DMS153 (cell line): ENCODE data around the gene HAGHL.
A peak's percentile ranks its signal among the peaks of the same experiment; 100 is the strongest.
"Not testable (repeated sequence)": the region's sequence is repeated elsewhere in the genome, so short reads cannot be mapped to it uniquely, and the experiment has no call there.

ENCODE experiments used
- DNase-seq: peaks from one replicate; lab custom pipeline; 2025; lab: John Stamatoyannopoulos, UW

HAGHL gene

DNA sequence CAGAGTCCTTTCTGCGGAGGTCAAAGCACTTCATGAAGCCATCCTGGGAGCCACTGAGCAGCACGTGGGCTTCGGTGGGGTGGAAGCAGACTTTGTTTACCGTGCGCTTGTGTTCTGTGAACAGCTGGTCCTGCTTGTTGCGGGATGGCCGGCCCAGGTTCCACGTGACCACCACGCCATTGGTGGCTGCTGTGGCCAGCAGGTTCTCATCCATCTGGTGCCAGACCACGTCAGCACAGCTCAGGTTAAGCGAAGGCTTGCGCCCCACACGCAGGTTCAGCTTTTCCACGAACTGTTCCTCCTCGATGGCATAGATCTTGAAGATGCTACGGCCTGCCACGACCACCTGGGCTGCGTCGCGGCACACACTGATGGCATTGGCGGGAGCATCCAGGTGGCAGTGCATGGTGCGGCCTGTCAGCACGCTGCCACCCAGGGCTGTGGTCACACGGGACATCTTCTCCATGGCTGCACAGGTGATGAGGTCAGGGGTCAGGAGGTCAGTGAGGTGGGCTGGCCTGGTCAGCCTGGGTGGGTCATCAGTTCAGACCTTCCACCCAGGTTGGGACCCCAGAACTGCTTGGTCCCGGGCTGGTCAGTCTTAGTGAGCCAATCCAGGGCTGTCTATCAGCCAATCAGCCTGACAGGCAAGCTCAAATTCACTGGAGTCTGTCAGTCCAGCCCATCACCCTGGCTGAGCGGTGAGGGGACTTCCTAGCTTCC, 37.6 kb upstream of the HAGHL start:
- no peak for DNase-seq

DNA sequence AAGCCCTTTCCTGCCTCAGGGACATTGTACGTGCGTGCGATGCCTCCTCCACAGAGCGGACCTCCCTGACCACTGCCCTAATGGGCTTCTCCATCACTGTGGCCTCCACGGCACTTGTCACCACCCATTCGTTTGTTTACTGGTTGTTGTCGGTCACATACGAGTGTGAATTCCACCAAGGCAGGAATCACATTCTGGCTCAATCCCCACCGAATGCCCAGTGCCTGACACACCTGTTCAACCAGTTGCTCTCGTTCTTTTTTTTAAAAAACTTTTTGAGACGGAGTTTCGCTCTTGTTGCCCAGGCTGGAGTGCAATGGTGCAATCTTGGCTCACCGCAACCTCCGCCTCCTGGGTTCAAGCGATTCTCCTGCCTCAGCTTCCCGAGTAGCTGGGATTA, 35.7 kb upstream of the HAGHL start:
- not testable (repeated sequence) for DNase-seq

DNA sequence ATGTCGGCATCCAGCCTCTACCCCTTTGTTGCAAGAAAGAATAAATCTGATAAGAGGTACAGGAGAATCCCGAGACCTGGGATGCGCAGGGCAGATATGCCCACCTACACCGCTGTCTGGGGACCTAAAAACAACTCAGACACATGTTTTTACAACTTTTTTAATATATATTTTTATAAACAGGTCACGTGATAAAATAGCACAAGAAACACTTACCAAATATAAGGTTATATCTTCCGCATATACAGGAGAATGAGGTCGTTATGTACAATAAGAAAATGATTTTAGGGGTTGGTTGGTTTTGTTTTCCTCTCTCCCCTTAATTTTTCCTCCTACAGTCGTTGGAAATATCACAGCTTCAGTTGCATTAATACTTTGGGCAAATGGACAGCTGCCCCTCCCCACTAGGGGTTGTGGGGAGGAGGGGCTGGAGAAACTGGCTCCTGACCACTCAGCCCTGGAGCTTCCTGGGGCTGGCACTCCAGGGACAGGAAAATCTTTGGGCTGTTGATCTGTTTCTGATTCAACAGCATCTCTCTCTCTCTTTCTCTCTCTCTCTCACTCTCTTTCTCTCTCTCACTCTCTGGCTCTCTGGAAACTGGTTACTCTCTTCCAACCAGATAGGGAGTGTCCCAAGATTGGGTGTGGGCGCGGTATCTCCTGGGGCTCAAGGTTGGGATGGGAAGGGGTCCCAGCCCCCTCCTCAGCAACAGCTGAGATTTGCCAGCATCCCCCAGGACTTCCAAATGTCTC, 34.4 kb upstream of the HAGHL start:
- no peak for DNase-seq

DNA sequence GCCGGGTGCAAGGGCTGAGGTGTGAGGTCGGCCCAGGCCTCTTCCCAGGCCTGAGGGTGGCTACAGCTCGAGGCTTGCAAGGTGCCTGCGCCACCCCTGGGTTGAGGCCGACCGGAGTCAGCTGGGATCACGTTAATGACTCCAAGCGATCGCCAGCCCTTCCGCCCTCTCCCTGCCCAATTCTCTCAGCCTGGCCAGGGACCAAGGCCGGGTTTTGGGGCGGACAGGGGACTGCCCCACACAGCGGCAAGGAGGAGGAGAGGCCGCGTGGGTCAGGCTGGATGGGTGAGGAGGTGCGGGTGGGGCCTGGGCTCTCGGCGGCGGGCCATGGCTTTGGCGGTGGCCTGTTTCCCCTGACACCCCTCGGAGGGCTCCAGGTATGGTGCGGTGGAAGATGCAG, 33.5 kb upstream of the HAGHL start:
- no peak for DNase-seq

DNA sequence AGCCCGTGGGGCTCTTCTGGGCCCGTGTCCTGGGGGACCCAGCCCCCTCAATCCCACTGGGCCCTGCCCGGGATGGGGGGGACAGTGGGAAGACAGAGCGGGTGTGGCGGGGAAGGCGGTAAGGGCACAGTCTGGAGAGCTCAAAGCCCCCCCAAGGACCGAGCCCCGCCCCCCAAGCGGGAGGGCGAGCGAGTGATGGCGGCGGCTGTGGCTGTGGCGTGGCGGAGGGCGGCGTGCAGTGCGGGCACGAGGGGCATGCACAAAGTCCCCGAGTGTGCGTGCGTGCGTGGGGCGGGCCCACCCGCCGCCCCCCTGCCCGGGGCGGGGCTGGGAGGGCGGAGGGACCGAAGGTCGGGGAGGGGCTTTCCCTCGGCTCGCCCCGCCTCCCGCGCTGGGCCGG, 33.1 kb upstream of the HAGHL start:
- DNase-seq = no peak

DNA sequence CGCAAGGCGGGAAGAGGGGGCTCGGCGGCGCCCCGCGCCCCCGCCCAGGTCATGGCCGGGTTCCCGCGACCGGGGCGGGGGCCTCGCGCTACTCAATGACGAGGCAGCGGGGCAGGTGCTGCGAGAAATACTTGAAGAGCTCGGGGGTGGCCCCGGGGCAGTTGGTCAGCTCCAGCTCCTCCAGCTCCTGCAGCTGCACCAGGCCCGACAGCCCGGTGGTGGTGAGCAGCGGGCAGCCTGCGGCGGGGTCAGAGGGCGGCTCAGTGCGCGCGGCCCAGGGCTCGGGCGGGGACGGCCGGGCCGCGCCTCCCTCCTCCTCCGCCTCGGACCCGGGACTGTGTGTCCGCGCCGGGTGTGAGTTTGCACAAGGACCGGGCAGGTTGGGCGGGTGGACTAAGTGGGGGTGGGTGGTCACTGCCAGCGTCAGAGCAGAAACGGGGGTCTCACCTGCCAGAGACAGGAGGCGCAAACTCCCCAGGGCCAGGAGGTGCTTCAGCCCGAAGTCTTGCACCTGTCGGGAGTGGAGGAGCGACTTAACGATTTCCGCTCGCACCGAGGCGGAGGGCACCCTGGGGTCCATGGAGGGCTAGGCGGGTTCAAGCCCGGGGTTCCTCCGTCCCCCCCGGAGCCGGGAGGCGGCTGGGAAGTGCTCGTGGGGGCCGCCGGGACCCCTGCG, 32.6 kb upstream of the HAGHL start:
- DNase-seq = no peak

DNA sequence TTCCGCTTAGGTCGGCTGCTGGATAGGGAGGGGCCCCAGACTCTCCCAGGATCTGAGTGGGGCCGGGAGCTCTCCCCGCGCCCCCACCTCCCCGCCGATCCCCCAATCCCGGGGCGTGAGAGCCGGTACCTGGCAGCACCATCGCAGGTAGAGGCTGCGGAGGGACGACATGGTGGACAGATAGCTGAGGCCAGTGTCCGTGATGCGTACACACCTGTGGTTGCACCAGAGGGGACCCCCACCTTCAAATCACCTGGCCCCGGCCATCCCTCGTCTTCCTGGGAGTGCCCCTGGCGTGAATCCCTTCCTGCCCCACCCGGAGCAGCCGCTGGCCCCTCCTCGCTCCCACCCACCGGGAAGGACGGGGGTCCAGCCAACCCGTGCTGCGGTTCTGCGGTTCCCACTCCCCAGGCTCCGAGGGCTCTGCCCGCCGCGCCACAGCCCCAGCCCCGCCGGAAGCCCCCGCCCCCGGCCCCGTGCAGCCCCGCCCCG, 32.0 kb upstream of the HAGHL start:
- DNase-seq = no peak

DNA sequence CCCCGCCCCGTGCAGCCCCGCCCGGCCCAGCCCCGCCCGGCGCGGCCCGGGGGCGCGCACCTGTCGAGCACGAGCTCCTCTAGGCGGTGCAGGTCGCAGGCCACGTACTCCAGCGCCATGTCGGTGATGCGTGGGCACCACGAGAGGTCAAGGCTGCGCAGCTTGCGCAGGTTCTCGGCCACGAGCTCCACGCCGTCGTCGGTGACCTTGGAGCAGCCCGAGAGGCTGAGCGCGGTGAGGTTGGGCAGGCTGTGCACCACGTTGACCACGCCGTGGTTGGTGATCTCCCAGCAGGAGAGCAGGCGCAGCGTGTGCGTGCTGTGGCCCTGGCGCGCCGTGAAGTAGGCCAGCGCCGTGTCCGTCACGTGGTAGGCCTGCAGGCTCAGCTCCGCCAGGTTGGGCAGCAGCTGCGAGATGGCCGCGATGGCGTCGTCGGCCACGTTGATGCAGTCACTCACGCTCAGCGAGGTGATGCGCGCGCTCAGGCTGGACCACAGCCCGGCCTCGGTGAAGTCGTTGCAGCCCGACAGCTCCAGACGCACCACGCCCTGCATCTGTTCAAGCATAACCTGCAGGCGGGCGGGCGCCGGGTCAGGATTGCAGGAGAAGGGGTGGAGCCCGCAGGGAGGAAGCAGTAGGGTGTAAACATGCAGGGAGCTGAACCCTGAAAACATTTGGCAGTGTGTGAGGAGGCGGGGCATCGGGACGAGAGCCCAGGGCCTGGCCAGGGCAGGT, 31.4 kb upstream of the HAGHL start:
- peak; percentile 95 for DNase-seq

DNA sequence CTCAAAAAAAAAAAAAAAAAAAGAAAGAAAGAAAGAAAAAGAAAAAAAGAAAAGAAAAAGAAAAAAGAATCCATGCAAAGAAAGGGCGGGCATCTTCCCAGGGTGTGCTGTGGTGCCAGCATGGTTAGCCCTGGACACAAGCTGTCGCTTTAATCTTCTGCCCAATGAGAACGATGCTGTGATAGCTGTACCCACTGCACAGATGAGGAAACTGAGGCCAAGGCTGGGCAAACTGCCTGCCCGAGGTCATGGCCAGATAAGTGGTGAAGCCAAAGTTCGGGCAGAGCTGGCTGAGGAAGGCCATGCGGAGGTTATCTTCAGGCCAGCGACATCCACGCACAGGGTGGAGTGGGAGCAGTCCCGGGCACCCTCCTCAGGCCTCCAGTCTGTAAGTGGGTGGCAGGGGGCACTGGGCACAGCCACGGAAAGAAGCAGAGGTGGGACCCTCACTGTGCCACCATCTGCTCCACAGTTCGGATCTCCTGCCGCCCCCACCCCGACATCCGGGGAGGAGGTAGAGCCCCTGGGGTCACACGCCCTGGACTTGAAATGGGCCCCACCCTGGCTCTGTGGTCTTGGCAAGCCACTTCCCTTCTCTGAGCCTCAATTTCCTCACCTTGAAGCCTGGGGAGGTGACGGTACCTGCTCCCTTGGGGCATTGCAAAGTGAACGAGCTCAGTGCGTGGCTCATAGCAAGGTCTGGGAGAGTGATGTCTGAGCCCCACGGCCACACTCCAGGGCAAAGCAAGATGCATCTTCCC, 27.8 kb upstream of the HAGHL start:
- no peak for DNase-seq

DNA sequence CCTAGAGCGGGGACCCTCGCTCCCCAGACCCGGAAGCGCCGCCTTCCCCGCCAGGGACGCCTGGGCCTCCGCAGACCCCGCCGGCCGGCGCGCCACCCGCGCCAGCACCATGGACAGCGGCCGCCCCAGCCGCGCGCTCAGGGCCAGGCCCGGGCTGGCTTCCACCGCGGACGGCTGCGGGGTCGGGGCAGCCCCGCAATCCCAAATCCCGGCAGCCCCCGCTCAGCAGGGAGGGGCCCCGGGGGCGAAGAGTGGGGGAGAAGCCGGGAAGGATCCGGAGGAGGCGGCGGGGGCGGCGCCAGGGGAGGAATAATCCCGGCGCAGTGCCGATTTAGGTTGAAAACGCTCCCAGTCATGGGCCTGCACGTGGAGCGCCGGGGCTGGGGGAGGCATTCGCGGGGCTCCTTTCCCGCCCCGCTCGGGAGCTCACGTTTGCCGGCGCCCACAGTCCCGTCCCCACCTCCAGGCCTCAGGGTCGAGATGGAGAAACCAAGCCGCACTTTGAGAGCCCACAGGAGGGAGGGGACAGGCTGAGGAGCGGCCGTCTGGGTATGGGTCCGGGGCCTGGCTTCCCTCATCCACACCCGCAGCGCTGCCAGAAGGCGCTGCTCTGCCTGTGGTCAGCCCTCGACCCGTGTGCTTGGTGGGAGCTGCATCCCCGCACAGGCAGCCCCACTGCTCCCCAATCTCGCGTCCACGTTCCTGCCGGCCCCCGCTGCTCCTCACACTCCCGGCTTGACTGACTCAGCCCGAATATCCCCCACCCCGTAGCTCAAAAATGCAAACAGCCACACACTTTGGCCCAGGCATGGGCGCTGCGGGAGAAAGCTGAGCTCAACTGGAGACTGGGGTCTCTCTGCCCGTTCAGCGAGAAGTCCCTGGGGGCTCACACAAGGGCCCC, 26.0 kb upstream of the HAGHL start:
- DNase-seq = no peak

DNA sequence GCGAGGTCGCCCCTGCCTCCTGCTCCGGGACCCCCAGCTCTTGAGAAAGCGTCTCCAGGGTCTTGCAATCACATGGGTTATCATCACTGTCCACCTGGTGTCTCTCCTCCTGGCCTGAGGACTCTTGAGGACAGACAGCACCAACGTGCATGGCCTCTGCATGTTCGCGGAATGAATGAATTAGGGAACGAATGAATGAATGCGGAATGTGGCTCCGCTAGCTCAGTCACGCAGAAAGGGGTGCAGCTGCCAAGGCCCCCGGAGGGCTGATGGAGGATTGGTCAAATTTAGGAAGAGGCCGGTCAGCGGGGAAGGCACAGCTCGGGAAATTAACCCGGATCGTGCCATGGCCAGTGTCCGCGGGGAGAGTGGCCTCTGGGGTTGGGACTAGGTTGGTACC, 24.6 kb upstream of the HAGHL start:
- no peak for DNase-seq

DNA sequence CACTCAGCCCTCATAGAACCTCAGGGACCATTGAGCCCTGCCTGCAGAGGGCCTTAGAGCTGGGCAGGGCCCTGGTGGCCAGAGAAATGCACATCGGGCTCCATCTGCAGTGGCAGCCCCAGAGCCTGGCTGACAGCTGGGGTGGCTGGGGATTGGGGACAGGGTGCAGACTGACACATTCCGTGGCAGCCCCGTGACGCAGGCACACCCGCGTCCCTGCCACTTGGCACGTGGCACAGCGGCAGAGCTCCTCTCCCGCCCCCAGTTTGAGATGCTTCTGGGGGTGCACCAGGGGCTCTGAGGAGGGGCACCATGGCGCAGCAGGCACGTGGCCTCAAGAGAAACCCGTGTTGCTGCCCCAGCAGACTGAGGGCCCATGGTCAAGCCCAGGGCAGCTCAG, 23.5 kb upstream of the HAGHL start:
- DNase-seq = no peak

DNA sequence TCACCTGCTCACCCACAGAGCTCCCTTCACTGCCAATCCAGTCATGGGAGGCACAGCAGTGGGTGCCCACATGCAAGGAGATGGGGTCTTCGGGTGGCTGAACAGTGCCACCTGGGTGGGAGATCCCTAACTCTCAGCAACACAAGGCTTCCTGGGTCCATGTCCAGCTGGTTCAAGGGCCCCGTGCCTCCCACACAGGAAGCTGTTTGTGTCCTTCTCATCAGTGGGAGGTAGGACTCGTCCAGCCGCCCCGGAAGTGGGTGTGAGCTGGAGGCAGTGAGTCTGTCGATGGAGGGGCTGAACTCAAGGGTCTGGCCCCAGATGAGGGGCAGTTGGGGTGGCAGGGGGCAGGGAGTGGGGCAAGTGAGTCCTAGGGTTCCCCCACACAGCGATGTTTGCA, 22.9 kb upstream of the HAGHL start:
- DNase-seq = no peak

DNA sequence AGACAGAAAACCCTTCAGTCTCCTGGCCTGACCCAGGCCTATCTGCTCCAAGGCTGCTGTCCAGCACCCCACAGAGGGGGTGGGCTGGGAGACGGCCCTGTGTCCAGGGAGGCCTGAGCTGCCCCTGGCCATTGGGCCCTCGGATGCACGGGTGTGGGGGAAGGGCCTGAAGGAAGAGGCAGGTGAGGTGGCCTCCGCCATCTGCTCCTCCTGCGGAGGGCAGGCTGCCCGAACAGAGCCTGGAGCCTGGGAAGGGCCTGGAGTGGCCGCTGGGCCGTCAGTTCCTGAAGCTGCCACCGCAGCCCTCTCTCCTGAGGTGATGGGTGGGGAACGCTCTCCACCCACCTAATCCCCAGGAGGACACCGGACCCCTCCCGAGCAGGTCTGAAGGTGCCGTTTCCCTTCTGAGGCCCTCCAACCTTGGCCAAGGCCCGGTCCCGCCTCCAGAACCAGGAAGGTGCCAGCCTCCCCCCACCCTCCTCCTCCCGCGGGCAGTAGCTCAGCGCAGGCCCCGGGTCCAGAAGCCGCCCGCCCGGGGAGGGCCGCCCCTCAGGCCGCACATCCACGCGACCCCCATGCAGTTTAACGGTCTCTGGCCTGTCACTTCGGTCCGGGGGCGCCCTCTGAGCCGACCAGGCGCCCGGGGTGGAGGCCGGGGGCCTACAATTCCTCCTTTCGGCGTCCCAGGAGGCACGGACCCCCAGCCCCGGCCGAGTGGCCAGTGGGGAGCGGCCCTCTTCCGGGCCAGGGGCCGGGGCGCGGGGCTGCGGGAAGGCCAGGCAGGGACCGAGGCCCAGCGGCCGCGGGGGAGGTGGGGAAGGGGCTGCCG, 22.1 kb upstream of the HAGHL start:
- DNase-seq = no peak

DNA sequence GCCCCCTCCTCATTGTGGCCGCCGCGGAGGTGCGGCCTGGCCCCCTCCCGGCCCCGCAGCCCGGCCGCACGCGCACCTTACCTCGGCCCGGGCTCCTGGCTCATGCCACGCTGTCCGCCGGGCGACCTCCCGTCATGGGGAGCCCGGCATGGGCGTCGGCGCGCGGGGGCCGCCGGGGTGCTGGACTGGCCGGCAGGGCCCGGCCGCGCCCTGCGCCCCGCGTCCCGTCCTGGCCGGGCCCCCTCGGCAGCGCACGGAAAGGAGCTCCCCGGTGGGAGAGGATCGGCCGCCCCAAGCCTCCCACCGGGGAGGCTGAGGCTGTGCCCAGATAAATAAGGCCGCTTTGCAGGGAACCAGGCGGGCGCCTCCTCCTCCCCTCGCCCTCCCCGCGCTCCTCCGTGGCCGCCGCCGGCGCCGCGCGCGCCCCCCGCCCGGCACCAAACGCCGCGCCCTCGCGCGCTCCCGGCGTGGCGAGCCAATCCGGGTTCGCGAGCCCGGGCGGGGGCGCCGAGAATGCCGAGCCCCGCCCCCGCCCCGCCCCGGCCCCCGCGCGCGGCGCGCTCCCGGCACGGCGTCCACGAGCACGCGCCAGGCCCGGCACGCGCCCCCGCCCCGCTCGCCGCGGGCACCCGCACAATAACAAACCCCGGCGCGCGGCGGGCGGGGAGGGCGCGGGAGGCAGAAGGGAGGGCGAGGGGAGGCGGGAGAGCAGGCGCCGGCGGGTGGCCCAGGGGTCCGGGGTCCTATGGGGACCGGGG, 21.3 kb upstream of the HAGHL start, which contains the start of gene FBXL16:
Gene FBXL16 (minus strand): TSS at position 371 of the 758 bp plus-strand sequence. CDS start 8,396 bp downstream, outside the sequence.
- peak; percentile 27 for DNase-seq

DNA sequence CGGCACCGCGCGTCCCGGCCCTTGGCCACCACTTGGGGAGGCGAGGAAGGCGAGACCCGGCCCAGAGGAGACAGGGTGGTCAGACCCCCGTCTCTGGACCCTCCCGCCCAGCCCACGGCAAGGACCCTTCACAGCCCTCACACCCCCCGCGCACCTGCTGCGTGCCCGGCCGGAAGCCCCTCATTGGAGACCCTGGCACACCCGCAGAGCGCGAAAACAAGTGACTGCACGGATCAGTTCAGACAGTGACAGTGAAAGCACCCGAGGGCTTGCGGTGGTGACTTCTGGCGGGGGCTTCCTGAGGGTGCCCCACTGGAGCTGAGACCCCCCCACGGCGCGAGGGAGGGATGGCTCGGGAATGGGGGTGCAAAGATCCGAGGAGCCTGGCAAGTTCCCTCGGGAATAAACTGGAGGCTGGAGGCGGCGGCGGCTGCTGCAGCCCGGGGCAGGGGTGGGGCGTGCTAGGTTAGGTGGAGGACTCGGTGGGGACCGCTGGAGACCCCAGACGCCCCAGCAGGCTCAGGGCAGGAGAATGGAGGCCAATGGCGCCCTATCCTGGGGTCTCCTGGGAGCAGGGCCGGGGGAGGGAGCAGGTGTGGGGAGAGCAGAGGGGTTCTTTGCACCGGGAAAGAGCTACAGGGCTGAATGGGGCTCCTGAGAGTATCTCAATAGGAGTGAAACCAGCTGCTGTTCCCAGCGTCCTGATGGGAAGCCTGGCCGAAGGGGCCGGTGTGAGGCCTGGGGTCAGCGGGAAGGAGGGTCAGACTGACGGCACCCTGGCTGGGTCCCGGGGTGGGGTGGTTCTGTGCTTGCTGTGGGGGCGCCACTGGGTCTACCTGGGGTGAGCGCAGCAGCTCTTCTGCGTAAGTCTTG, 20.5 kb upstream of the HAGHL start:
- DNase-seq = no peak

DNA sequence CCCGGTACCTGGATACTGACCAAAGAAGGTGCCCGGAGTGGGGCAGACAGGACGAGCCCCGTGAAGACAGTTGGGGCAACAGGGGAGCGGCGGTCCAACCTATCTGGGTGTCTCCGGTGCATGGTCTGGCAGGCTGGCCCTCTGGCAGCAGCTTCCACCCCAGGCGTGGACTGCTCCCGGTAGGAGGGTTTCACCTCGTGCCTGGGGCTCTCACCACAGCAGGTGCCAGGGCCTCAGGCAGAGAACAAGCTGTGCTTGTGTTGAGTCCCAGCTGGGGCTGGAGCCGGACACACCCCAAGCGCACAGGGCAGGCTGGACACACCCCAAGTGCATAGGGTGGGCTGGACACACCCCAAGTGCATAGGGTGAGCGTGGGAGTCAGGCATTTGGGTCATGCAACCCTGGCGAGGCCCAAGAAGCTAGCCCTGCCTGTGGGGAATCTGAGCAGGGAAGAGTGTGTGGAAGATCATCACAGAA, 19.8 kb upstream of the HAGHL start:
- DNase-seq = peak; percentile 27

DNA sequence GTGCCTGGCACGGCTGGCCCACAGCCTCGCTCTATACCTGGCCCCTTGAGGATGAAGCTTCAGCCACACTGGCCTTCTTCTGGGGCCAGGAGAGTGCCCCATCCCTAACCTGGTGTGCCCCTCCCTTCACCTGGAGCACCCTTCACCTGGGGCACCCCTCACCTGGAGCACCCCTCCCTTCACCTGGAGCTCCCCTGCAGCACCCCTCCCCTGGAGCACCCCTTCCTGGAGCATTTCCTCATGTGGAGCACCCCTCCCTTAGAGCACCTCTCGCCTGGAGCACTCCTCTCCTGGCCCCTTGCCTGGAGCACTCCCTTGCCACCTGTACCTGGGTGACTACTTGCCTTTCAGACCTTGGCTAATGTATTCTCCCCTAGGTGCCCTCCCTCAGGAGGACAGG, 18.9 kb upstream of the HAGHL start:
- no peak for DNase-seq
